HG02973 (cell line): ENCODE results near the gene SEMA4G.

Source experiments
- ATAC-seq: cut with Tn5 transposase; IDR thresholded peaks from one replicate; pipeline ENCODE4 v1.9.1; 2021; ENCODE audit warnings: moderate library complexity; ENCODE audit not compliant: unreplicated experiment

The SEMA4G gene

GRCh38 chr10:100987685-100988049 lies 18.4 kb downstream of the SEMA4G start:
- no peak for ATAC-seq

GRCh38 chr10:100988166-100988565 lies 18.9 kb downstream of the SEMA4G start:
- no peak for ATAC-seq

GRCh38 chr10:100989088-100989487 lies 19.8 kb downstream of the SEMA4G start:
- no peak for ATAC-seq

GRCh38 chr10:100993986-100994708 lies 24.8 kb downstream of the SEMA4G start:
- no peak for ATAC-seq

- ATAC-seq: no peak
These were observed 25.9 kb downstream of the SEMA4G start for GRCh38 chr10:100995181-100995580.

GRCh38 chr10:100996678-100997359 lies 27.5 kb downstream of the SEMA4G start:
- no peak for ATAC-seq

GRCh38 chr10:100997360-100998182 lies 28.3 kb downstream of the SEMA4G start:
- peak; percentile 33 for ATAC-seq

GRCh38 chr10:100998183-100998990 lies 29.1 kb downstream of the SEMA4G start:
- no peak for ATAC-seq

- ATAC-seq: peak; percentile 27
These were observed 29.9 kb downstream of the SEMA4G start for GRCh38 chr10:100998991-100999741.

- no peak for ATAC-seq
These were observed 30.4 kb downstream of the SEMA4G start, which contains the start of gene LZTS2 for GRCh38 chr10:100999742-101000126. LZTS2 (plus strand) TSS chr10:100999808; CDS start chr10:101002539, 2,731 bp downstream.

- no peak for ATAC-seq
These were observed 31.0 kb downstream of the SEMA4G start for GRCh38 chr10:101000127-101000914.

GRCh38 chr10:101000915-101001658 lies 31.8 kb downstream of the SEMA4G start:
- no peak for ATAC-seq

- ATAC-seq: no peak
These were observed 32.3 kb downstream of the SEMA4G start for GRCh38 chr10:101001659-101002035.

GRCh38 chr10:101002456-101002855 lies 33.2 kb downstream of the SEMA4G start:
- no peak for ATAC-seq

GRCh38 chr10:101003639-101004206 lies 34.4 kb downstream of the SEMA4G start:
- no peak for ATAC-seq

- ATAC-seq: no peak
These were observed 36.1 kb downstream of the SEMA4G start for GRCh38 chr10:101005361-101005760.

- ATAC-seq: no peak
These were observed 36.7 kb downstream of the SEMA4G start for GRCh38 chr10:101005869-101006567.
